ENCODE measurements around the gene INPP5K.

INPP5K gene

GRCh38 chr17:1555651-1556471 lies 39.4 kb upstream of the INPP5K start:
- H3K27ac Mint-ChIP-seq, result no peak overlapping the region
- peaks cover 53% of the 10 kb centered on the region for H3K36me3 Mint-ChIP-seq (ENCODE audit: low read depth)
- peaks cover 74% of the 10 kb centered on the region for H3K4me1 Mint-ChIP-seq
- no peak overlapping the region for H3K4me3 Mint-ChIP-seq
- H3K9me3 Mint-ChIP-seq, result no peaks in the 10 kb centered on the region
- H3K27me3 Mint-ChIP-seq (ENCODE audit: low read depth, poor library complexity), result peaks cover 6% of the 10 kb centered on the region
- DNase-seq, result no peak
- TF ChIP-seq CTCF (IDR thresholded peaks at IDR 0.05), result no peak

- no peak for TF ChIP-seq CTCF (IDR thresholded peaks at IDR 0.05)
- H3K27me3 Mint-ChIP-seq (ENCODE audit: low read depth, poor library complexity), result peaks cover 4% of the 10 kb centered on the region
- H3K9me3 Mint-ChIP-seq, result no peaks in the 10 kb centered on the region
- peaks cover 65% of the 10 kb centered on the region for H3K4me1 Mint-ChIP-seq
- no peak overlapping the region for H3K27ac Mint-ChIP-seq
- peaks cover 63% of the 10 kb centered on the region for H3K36me3 Mint-ChIP-seq (ENCODE audit: low read depth)
- H3K4me3 Mint-ChIP-seq, result no peak overlapping the region
- DNase-seq, result no peak
Observed at GRCh38 chr17:1554751-1555540, 38.5 kb upstream of the INPP5K start.

GRCh38 chr17:1553354-1554266 lies 37.2 kb upstream of the INPP5K start:
- no peak for DNase-seq
- peaks cover 52% of the 10 kb centered on the region for H3K4me1 Mint-ChIP-seq
- H3K27ac Mint-ChIP-seq, result no peak overlapping the region
- H3K9me3 Mint-ChIP-seq, result no peaks in the 10 kb centered on the region
- H3K36me3 Mint-ChIP-seq (ENCODE audit: low read depth), result peaks cover 75% of the 10 kb centered on the region
- no peak for TF ChIP-seq CTCF (IDR thresholded peaks at IDR 0.05)
- H3K4me3 Mint-ChIP-seq, result no peak overlapping the region
- peaks cover 3% of the 10 kb centered on the region for H3K27me3 Mint-ChIP-seq (ENCODE audit: low read depth, poor library complexity)

- Mint-ChIP-seq H3K4me3 (no peak overlapping the region), H3K27me3 (ENCODE audit: low read depth, poor library complexity) (peaks cover 3% of the 10 kb centered on the region), H3K4me1 (peaks cover 52% of the 10 kb centered on the region), H3K9me3 (no peaks in the 10 kb centered on the region), H3K27ac (no peak overlapping the region), H3K36me3 (ENCODE audit: low read depth) (peaks cover 82% of the 10 kb centered on the region)
- no peak for DNase-seq
- no peak for TF ChIP-seq CTCF (IDR thresholded peaks at IDR 0.05)
Observed at GRCh38 chr17:1552932-1553331, 36.5 kb upstream of the INPP5K start.

- peaks cover 3% of the 10 kb centered on the region for H3K27me3 Mint-ChIP-seq (ENCODE audit: low read depth, poor library complexity)
- TF ChIP-seq CTCF (IDR thresholded peaks at IDR 0.05), result no peak
- DNase-seq, result no peak
- no peak overlapping the region for H3K4me3 Mint-ChIP-seq
- H3K27ac Mint-ChIP-seq, result no peak overlapping the region
- H3K36me3 Mint-ChIP-seq (ENCODE audit: low read depth), result peaks cover 79% of the 10 kb centered on the region
- no peaks in the 10 kb centered on the region for H3K9me3 Mint-ChIP-seq
- peaks cover 41% of the 10 kb centered on the region for H3K4me1 Mint-ChIP-seq
Observed at GRCh38 chr17:1551741-1552140, 35.3 kb upstream of the INPP5K start.
